GM10248 (cell line): ENCODE measurements around the gene TDRD1.

ENCODE experiments used
- CTCF ChIA-PET: fragments of 300-600 bp; sonication (Branson Sonifier 250); formaldehyde crosslinking; extraction: SDS; loops from one replicate; lab custom pipeline; 2021; ENCODE audit warnings: antibody characterized with exemption; lab: Yijun Ruan, JAX
- POLR2A ChIA-PET: fragments of 350-650 bp; sonication (Branson Sonifier 250); formaldehyde crosslinking; extraction: SDS; loops from one replicate; lab custom pipeline; 2020; ENCODE audit warnings: antibody characterized with exemption; lab: Yijun Ruan, JAX
- DNase-seq: peaks from one replicate; pipeline ENCODE4 v3.0.0; 2012; ENCODE audit errors: extremely low spot score
- CTCF ChIP-seq: IDR thresholded peaks from 2 replicates; pipeline ENCODE4 v1.5.1; 2012; ENCODE audit warnings: mild to moderate bottlenecking, low read depth; ENCODE audit errors: extremely low read depth, missing control alignments, control extremely low read depth

Gene TDRD1

GRCh38 chr10:114252092-114252491 lies 72.9 kb downstream of the TDRD1 start:
- CTCF ChIA-PET, result no interaction called here
- POLR2A ChIA-PET, result no interaction called here
- DNase-seq, result no peak
- TF ChIP-seq CTCF, result no peak

GRCh38 chr10:114252883-114253282 lies 73.7 kb downstream of the TDRD1 start:
- CTCF ChIA-PET, result no interaction called here
- POLR2A ChIA-PET, result no interaction called here
- TF ChIP-seq CTCF, result no peak
- DNase-seq, result no peak

GRCh38 chr10:114255227-114255626 lies 76.1 kb downstream of the TDRD1 start:
- DNase-seq, result no peak
- CTCF ChIA-PET, result no interaction called here
- POLR2A ChIA-PET, result no interaction called here
- no peak for TF ChIP-seq CTCF

GRCh38 chr10:114256008-114256765 lies 77.0 kb downstream of the TDRD1 start:
- ChIA-PET POLR2A (no interaction called here), CTCF (interaction anchor here (0.9 kb wide), 1 partner anchor 24 kb away, joined by 3 read pairs; no protein-coding TSS in a partner anchor)
- DNase-seq, result no peak
- TF ChIP-seq CTCF, result no peak

GRCh38 chr10:114256822-114257221 lies 77.7 kb downstream of the TDRD1 start:
- no peak for DNase-seq
- POLR2A ChIA-PET, result no interaction called here
- CTCF ChIA-PET, result interaction anchor here (0.9 kb wide), 1 partner anchor 24 kb away, joined by 3 read pairs; no protein-coding TSS in a partner anchor
- TF ChIP-seq CTCF, result no peak

GRCh38 chr10:114257498-114257897 lies 78.3 kb downstream of the TDRD1 start:
- ChIA-PET POLR2A (no interaction called here), CTCF (no interaction called here)
- TF ChIP-seq CTCF, result no peak
- no peak for DNase-seq
